Mononuclear cell (primary cell): ENCODE data around the gene TNS1. TPM values are rescaled to one million over a fixed set of nuclear protein-coding genes. Genes with fewer than 3 reads are reported as not detected.
"Not testable (repeated sequence)": the region's sequence is repeated elsewhere in the genome, so short reads cannot be mapped to it uniquely, and the experiment has no call there.

Source experiments
- H3K27me3 ChIP-seq: 2 replicates; pipeline ENCODE4 v1.6.0; 2011; ENCODE audit warnings: low read length, control low read depth; ENCODE audit not compliant: insufficient read depth
- H3K4me1 ChIP-seq: 2 replicates; pipeline ENCODE4 v1.5.1; 2011; ENCODE audit warnings: mild to moderate bottlenecking, low read length, control low read depth; ENCODE audit not compliant: insufficient read depth
- H3K4me3 ChIP-seq: 2 replicates; pipeline ENCODE4 v1.5.1; 2011; ENCODE audit warnings: mild to moderate bottlenecking, low read length, moderate library complexity
- H3K9me3 ChIP-seq: 2 replicates; pipeline ENCODE4 v1.5.1; 2011; ENCODE audit warnings: low read depth, mild to moderate bottlenecking, control low read depth, low read length
- total RNA-seq: library from RNA; depleted of rRNA; stranded (reverse); fragments of >200 nt; gene quantifications from one replicate; pipeline ENCODE4 v1.2.3, GENCODE V29; 2012

TNS1 gene
- total RNA-seq, 1 donor: 3.5 TPM

GRCh38 chr2:217792626-217793527 lies 209.9 kb downstream of the TNS1 start:
- Histone ChIP-seq H3K4me3 (no peak overlapping the region), H3K27me3 (no peaks in the 10 kb centered on the region), H3K9me3 (no peaks in the 10 kb centered on the region), H3K4me1 (peaks cover 22% of the 10 kb centered on the region)

GRCh38 chr2:217791551-217791950 lies 211.2 kb downstream of the TNS1 start:
- Histone ChIP-seq H3K4me3 (no peak overlapping the region), H3K9me3 (no peaks in the 10 kb centered on the region), H3K4me1 (peaks cover 22% of the 10 kb centered on the region), H3K27me3 (no peaks in the 10 kb centered on the region)

GRCh38 chr2:217790681-217791392 lies 212.0 kb downstream of the TNS1 start:
- Histone ChIP-seq H3K4me1 (peaks cover 22% of the 10 kb centered on the region), H3K27me3 (no peaks in the 10 kb centered on the region), H3K4me3 (no peak overlapping the region), H3K9me3 (no peaks in the 10 kb centered on the region)

DNA sequence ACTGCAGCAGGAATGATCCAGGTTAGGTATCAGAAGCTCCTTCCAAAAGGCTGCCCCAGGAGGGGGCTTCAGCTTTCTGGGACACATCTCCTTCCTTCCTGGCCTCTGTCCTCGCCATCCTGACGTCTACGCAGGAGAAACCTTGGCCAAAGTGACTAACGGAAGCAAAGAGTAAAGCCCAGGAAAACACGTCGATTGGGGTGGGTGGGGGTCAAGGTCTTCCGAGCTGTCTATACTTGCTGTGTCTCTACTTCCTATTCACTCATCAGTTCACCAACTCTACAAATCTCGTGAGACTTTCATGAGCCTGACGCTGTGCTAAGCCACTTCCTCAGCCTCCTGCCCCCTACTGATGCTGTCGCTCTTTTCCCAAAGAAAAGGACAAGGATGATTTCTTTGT lies 212.6 kb downstream of the TNS1 start:
- Histone ChIP-seq H3K9me3 (no peaks in the 10 kb centered on the region), H3K4me1 (peaks cover 22% of the 10 kb centered on the region), H3K4me3 (peak overlapping the region; percentile 34), H3K27me3 (no peaks in the 10 kb centered on the region)

GRCh38 chr2:217789736-217790181 lies 213.0 kb downstream of the TNS1 start:
- Histone ChIP-seq H3K4me1 (peaks cover 22% of the 10 kb centered on the region), H3K4me3 (peak overlapping the region; percentile 34), H3K27me3 (no peaks in the 10 kb centered on the region), H3K9me3 (no peaks in the 10 kb centered on the region)

- H3K4me3 ChIP-seq: peak overlapping the region; percentile 34
- H3K4me1 ChIP-seq: peaks cover 22% of the 10 kb centered on the region
These were observed 213.6 kb downstream of the TNS1 start for GRCh38 chr2:217789003-217789735.

DNA sequence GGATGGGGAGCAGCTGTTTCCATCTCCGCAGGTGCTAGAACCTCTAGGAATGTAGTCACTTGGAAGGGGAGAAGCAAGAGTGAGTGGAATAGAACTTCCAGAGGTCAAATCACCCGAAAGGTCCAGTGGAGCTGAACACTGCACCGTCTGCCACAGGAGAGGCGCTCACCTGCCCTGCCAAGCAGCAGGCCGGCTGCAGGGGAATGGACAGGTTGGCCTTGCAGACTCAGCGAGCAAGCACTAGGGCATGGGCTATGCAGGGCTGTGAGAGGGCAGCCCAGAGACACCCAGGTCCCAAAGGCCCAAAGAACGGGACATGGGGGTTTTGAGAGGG lies 214.2 kb downstream of the TNS1 start:
- H3K4me1 ChIP-seq: peaks cover 22% of the 10 kb centered on the region
- no peaks in the 10 kb centered on the region for H3K9me3 ChIP-seq
- H3K4me3 ChIP-seq: no peak overlapping the region
- no peaks in the 10 kb centered on the region for H3K27me3 ChIP-seq

More at GRCh38 chr2:217789003-217789735, 213.6 kb downstream of the TNS1 start:
- no peaks in the 10 kb centered on the region for H3K9me3 ChIP-seq
- H3K27me3 ChIP-seq: no peaks in the 10 kb centered on the region

DNA sequence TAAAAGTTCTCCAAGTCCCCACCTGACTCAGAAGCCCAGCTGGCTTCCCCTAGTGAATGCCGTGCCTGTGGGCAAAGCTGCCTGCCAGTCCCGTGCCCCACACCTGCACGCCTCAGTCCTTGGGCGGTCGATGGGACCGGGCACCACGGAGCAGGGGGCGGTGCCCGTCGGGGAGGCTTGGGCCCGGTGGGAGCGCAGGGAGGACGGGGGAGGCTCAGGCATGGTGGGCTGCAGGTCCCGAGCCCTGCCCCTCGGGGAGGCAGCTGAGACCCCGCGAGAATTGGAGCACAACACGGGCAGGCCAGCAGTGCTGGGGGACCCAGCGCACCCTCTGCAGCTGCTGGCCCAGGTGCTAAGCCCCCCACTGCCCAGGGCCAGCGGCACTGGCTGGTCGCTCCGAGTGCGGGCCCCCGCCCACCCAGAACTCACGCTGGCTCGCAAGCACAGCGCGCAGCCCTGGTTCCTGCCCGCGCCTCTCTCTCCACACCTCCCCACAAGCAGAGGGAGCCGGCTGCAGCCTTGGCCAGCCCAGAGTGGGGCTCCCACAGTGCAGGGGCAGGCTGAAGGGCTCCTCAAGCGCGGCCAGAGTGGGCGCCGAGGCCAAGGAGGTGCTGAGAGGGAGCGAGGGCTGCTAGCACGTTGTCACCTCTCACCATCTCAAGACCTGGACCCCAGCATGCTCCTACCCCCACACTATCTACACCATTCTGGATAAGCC lies 215.5 kb downstream of the TNS1 start:
- Histone ChIP-seq H3K9me3 (no peaks in the 10 kb centered on the region), H3K4me1 (peaks cover 22% of the 10 kb centered on the region), H3K27me3 (no peaks in the 10 kb centered on the region), H3K4me3 (no peak overlapping the region)

DNA sequence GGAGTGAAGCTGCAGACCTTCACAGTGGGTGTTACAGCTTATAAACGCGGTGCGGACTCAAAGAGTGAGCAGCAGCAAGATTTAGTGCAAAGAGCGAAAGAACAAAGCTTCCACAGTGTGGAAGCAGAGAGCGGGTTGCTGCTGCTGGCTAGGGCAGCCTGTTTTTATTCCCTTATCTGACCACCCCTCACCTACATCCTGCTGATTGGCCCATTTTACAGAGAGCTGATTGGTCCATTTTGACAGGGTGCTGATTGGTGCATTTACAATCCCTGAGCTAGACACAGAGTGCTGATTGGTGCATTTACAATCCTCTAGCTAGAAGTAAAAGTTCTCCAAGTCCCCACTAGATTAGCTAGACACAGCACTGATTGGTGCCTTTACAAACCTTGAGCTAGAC lies 216.2 kb downstream of the TNS1 start:
- H3K27me3 ChIP-seq, H3K9me3 ChIP-seq, H3K4me3 ChIP-seq: not testable (repeated sequence)
- H3K4me1 ChIP-seq: peaks cover 22% of the 10 kb centered on the region

DNA sequence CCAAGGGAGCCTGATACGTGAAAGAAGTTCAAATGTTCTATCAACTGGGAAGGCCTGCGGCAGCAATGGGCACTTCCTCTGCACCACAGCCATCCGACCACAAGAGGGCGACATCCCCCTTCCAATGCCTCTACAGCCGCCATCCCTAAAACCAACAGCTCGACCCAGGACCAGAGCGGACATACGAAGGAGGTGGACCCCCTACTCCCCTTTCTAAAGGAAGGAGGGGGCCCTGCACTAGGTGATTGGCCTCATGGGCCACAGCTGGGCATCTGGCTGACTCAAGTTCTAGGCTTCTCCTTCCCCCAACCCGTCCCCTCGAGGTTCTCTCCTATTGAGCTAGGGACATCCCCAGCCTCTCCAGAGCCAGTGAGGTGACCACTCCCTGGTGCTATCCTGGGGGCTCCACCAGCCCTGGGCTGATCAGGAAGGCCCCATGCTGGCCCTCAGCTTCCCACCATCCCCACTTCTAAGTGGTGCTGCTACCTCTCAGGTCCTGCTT lies 217.2 kb downstream of the TNS1 start:
- Histone ChIP-seq H3K4me1 (peaks cover 18% of the 10 kb centered on the region), H3K27me3 (no peaks in the 10 kb centered on the region), H3K4me3 (no peak overlapping the region), H3K9me3 (no peaks in the 10 kb centered on the region)

- Histone ChIP-seq H3K27me3 (no peaks in the 10 kb centered on the region), H3K4me1 (peaks cover 12% of the 10 kb centered on the region), H3K9me3 (no peaks in the 10 kb centered on the region), H3K4me3 (no peak overlapping the region)
These were observed 217.7 kb downstream of the TNS1 start for GRCh38 chr2:217784996-217785543.

- no peaks in the 10 kb centered on the region for H3K4me1 ChIP-seq
- no peaks in the 10 kb centered on the region for H3K27me3 ChIP-seq
- no peaks in the 10 kb centered on the region for H3K9me3 ChIP-seq
- H3K4me3 ChIP-seq: no peak overlapping the region
These were observed 219.6 kb downstream of the TNS1 start for GRCh38 chr2:217783243-217783642.

DNA sequence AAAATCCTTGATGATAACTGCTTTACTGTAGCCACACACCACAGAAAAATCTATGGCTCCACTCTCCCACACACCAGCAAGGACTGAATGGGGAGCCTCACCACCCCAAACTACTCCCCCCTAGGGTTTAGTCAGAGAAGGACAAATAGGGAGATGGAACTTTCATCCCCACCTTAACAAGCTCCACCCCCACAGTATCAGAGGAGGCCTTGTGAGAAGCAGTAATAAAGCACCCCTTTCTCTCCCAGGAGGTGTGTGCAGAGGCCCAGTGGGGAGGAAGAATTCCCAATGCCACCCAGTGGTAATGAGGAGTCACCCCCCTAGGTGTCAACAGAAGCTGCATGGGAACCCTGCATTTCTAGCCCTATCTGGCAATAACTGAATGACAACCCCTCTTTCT lies 224.9 kb downstream of the TNS1 start:
- no peaks in the 10 kb centered on the region for H3K9me3 ChIP-seq
- no peaks in the 10 kb centered on the region for H3K27me3 ChIP-seq
- no peak overlapping the region for H3K4me3 ChIP-seq
- H3K4me1 ChIP-seq: no peaks in the 10 kb centered on the region

GRCh38 chr2:217776631-217777030 lies 226.2 kb downstream of the TNS1 start:
- H3K9me3 ChIP-seq: no peaks in the 10 kb centered on the region
- H3K27me3 ChIP-seq: no peaks in the 10 kb centered on the region
- no peak overlapping the region for H3K4me3 ChIP-seq
- H3K4me1 ChIP-seq: no peaks in the 10 kb centered on the region
